ENCODE data around the gene RAB11FIP5. TPM values are rescaled to one million over a fixed set of nuclear protein-coding genes. Genes with fewer than 3 reads are reported as not detected.

The RAB11FIP5 gene
- total RNA-seq, 1 experiment from 2014 or later: 20.8 TPM

- no TSS peak for BruUV-seq (replicated peaks)
- ATAC-seq: no peak
- POLR2A ChIA-PET: no interaction called here
- H3K4me3 ChIP-seq (replicated peaks in 1 of 2; ENCODE audit: low read depth in 1 of 2, low read length in 2 of 2): no peak overlapping the region
- intact Hi-C loops (cut with micrococcal nuclease): no loop called here
- H4K20me1 ChIP-seq (ENCODE audit: insufficient read depth): no peaks in the 10 kb centered on the region
- H3K9me2 ChIP-seq (ENCODE audit: insufficient read depth): no peaks in the 10 kb centered on the region
- no peak overlapping the region for H2AFZ ChIP-seq (ENCODE audit: low read depth, low read length, poor library complexity, severe bottlenecking)
- CTCF ChIA-PET: no interaction called here
- TF ChIP-seq ZBTB33 (IDR thresholded peaks at IDR 0.05; ENCODE audit: extremely low read depth, insufficient replicate concordance, low read length) (no peak), SP1 (IDR thresholded peaks at IDR 0.05; ENCODE audit: low read depth) (no peak), CEBPB (IDR thresholded peaks at IDR 0.05; ENCODE audit: low read depth) (no peak), ZFX (IDR thresholded peaks at IDR 0.05) (no peak), ZNF274 (IDR thresholded peaks at IDR 0.05; ENCODE audit: low read depth, low read length) (no peak), JUND (IDR thresholded peaks at IDR 0.05) (no peak), EZH2 (IDR thresholded peaks at IDR 0.05) (no peak), SIN3A (IDR thresholded peaks at IDR 0.05; ENCODE audit: low read depth) (no peak)
- TF ChIP-seq, protein P1, sequence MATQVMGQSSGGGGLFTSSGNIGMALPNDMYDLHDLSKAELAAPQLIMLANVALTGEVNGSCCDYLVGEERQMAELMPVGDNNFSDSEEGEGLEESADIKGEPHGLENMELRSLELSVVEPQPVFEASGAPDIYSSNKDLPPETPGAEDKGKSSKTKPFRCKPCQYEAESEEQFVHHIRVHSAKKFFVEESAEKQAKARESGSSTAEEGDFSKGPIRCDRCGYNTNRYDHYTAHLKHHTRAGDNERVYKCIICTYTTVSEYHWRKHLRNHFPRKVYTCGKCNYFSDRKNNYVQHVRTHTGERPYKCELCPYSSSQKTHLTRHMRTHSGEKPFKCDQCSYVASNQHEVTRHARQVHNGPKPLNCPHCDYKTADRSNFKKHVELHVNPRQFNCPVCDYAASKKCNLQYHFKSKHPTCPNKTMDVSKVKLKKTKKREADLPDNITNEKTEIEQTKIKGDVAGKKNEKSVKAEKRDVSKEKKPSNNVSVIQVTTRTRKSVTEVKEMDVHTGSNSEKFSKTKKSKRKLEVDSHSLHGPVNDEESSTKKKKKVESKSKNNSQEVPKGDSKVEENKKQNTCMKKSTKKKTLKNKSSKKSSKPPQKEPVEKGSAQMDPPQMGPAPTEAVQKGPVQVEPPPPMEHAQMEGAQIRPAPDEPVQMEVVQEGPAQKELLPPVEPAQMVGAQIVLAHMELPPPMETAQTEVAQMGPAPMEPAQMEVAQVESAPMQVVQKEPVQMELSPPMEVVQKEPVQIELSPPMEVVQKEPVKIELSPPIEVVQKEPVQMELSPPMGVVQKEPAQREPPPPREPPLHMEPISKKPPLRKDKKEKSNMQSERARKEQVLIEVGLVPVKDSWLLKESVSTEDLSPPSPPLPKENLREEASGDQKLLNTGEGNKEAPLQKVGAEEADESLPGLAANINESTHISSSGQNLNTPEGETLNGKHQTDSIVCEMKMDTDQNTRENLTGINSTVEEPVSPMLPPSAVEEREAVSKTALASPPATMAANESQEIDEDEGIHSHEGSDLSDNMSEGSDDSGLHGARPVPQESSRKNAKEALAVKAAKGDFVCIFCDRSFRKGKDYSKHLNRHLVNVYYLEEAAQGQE (IDR thresholded peaks at IDR 0.05; ENCODE audit: low read depth): no peak
- RAD21 ChIA-PET (ENCODE audit: low non-redundant PET in 1 of 2, low total read pairs in 2 of 2, uncharacterized antibody in 2 of 2, unreplicated experiment in 2 of 2): no interaction called here
- no peak for DNase-seq (ENCODE audit: low read depth, low spot score)
- peaks cover 12 to 21% of the 10 kb centered on the region in 2 experiments for H3K4me1 ChIP-seq (ENCODE audit: control insufficient read depth in 1 of 2, insufficient read depth in 2 of 2, low read length in 2 of 2)
- H3K4me2 ChIP-seq (ENCODE audit: low read length): no peak overlapping the region
- peaks cover 0 to 4% of the 10 kb centered on the region in 2 experiments; a peak in 1 of 4 replicates for H3K9me3 ChIP-seq (ENCODE audit: control insufficient read depth in 1 of 2, insufficient read depth in 1 of 2, low read depth in 1 of 2, low read length in 2 of 2)
- H3K79me2 ChIP-seq (ENCODE audit: insufficient read depth, low read length): peaks cover 20% of the 10 kb centered on the region; the same call in 1 of the 2 replicates
- H3K9ac ChIP-seq (ENCODE audit: low read length): no peak overlapping the region
- no peaks in the 10 kb centered on the region for H3K27me3 ChIP-seq (ENCODE audit: insufficient read depth, low read length)
- H3K27ac ChIP-seq (ENCODE audit: low read depth, low read length): no peak overlapping the region
- peaks cover 0 to 11% of the 10 kb centered on the region in 2 experiments; a peak in 1 of 4 replicates for H3K36me3 ChIP-seq (ENCODE audit: control insufficient read depth in 1 of 2, insufficient read depth in 2 of 2, low read length in 2 of 2)
Observed at GRCh38 chr2:73059106-73059505, 53.6 kb downstream of the RAB11FIP5 start.

Data from HCT116 (cell line).